Hepatocyte (in vitro differentiated cells): ENCODE results near the gene BMAL2. TPM values are rescaled to one million over a fixed set of nuclear protein-coding genes. Genes with fewer than 3 reads are reported as not detected.
A peak's percentile ranks its signal among the peaks of the same experiment; 100 is the strongest.

Experiments
- DNase-seq: peaks from one replicate; pipeline ENCODE4 v3.0.0-alpha.2; 2016; ENCODE audit warnings: low spot score
- H2AFZ ChIP-seq: fragments of 200-600 bp; sonication (generic); 2 replicates; pipeline ENCODE4 v1.6.0; 2016; ENCODE audit warnings: antibody characterized with exemption, mild to moderate bottlenecking
- H3K27ac ChIP-seq: fragments of 200-600 bp; sonication (generic); 2 replicates; pipeline ENCODE4 v1.5.1; 2016; ENCODE audit warnings: mild to moderate bottlenecking
- H3K27me3 ChIP-seq: fragments of 200-600 bp; sonication (generic); 2 replicates; pipeline ENCODE4 v1.6.1; 2016
- H3K36me3 ChIP-seq: fragments of 200-600 bp; sonication (generic); replicated peaks from 2 replicates; pipeline ENCODE4 v1.5.1; 2016; ENCODE audit warnings: low read depth; ENCODE audit not compliant: insufficient read depth
- H3K4me1 ChIP-seq: fragments of 200-600 bp; sonication (generic); 2 replicates; pipeline ENCODE4 v1.5.1; 2016; ENCODE audit warnings: mild to moderate bottlenecking, moderate library complexity; ENCODE audit not compliant: insufficient read depth
- H3K4me2 ChIP-seq: fragments of 200-600 bp; sonication (generic); 2 replicates; pipeline ENCODE4 v1.6.0; 2016
- H3K4me3 ChIP-seq: fragments of 200-600 bp; sonication (generic); 2 replicates; pipeline ENCODE4 v1.5.1; 2016; ENCODE audit warnings: mild to moderate bottlenecking
- H3K79me2 ChIP-seq: fragments of 200-600 bp; sonication (generic); 2 replicates; pipeline ENCODE4 v1.6.0; 2017; ENCODE audit warnings: mild to moderate bottlenecking
- H3K9me2 ChIP-seq: fragments of 200-600 bp; sonication (generic); replicated peaks from 2 replicates; pipeline ENCODE4 v1.6.0; 2017; ENCODE audit warnings: mild to moderate bottlenecking; ENCODE audit not compliant: insufficient read depth
- H3K9me3 ChIP-seq: fragments of 200-600 bp; sonication (generic); 2 replicates; pipeline ENCODE4 v1.5.1; 2016; ENCODE audit warnings: low read depth, mild to moderate bottlenecking
- H4K20me1 ChIP-seq: fragments of 200-600 bp; sonication (generic); 2 replicates; pipeline ENCODE4 v1.6.0; 2016; ENCODE audit warnings: mild to moderate bottlenecking; ENCODE audit not compliant: insufficient read depth, poor library complexity, severe bottlenecking
- CTCF ChIP-seq: fragments of 200-600 bp; sonication (generic); IDR thresholded peaks from 2 replicates; pipeline ENCODE4 v1.5.1; 2016; ENCODE audit warnings: antibody characterized with exemption, mild to moderate bottlenecking; ENCODE audit not compliant: poor library complexity
- EZH2 ChIP-seq: fragments of 200-600 bp; sonication (generic); IDR thresholded peaks from 2 replicates; pipeline ENCODE4 v1.6.1; 2016; ENCODE audit warnings: antibody characterized with exemption, mild to moderate bottlenecking, borderline replicate concordance
- EZH2phosphoT487 ChIP-seq: fragments of 200-600 bp; sonication (generic); IDR thresholded peaks from one replicate; pipeline ENCODE4 v1.6.1; 2018; ENCODE audit warnings: antibody characterized with exemption, mild to moderate bottlenecking, low read depth, moderate library complexity; ENCODE audit not compliant: unreplicated experiment, severe bottlenecking
- WGBS: methylation state at CpG from one replicate; pipeline ENCODE4 v1.1.6; 2016; ENCODE audit warnings: low lambda C conversion rate; ENCODE audit errors: missing lambda C conversion rate; 5-methylcytosine and 5-hydroxymethylcytosine counted together
- polyA plus RNA-seq: library from polyadenylated mRNA; unstranded; fragments of >200 nt; fragmentation: Nextera tagmentation; extraction: Ambion mirVana; gene quantifications from 2 replicates; pipeline ENCODE4 v1.2.1, GENCODE V29; 2016
- total RNA-seq: library from RNA; depleted of rRNA; stranded (reverse); fragments of >200 nt; gene quantifications from 2 replicates; pipeline ENCODE4 v1.2.3, GENCODE V29; 2014

Gene BMAL2
- total and polyA plus RNA-seq, 2 experiments from 2014 or later, result 1.1 to 5.2 TPM

GRCh38 chr12:27337376-27337775 is 4.7 kb downstream of the BMAL2 start:
- Histone ChIP-seq H2AFZ (no peak overlapping the region), H3K36me3 (no peaks in the 10 kb centered on the region), H3K27me3 (peaks cover 8% of the 10 kb centered on the region), H3K9me2 (no peaks in the 10 kb centered on the region), H3K79me2 (no peaks in the 10 kb centered on the region), H3K4me1 (peaks cover 5% of the 10 kb centered on the region), H3K27ac (peak overlapping the region; percentile 6), H3K9me3 (no peaks in the 10 kb centered on the region), H3K4me3 (no peak overlapping the region), H3K4me2 (no peak overlapping the region), H4K20me1 (no peaks in the 10 kb centered on the region)
- DNase-seq, result no peak
- TF ChIP-seq CTCF (no peak), EZH2 (no peak), EZH2phosphoT487 (no peak)
- WGBS, result 83% methylated on average over 1 of the region's 1 CpG

- H3K4me1 ChIP-seq, result peaks cover 4% of the 10 kb centered on the region
These were observed 5.8 kb downstream of the BMAL2 start for GRCh38 chr12:27338473-27338872.

GRCh38 chr12:27340971-27341370 is 8.3 kb downstream of the BMAL2 start:
- TF ChIP-seq EZH2 (no peak), CTCF (no peak), EZH2phosphoT487 (no peak)
- no peak overlapping the region for H3K4me2 ChIP-seq

More at GRCh38 chr12:27338473-27338872, 5.8 kb downstream of the BMAL2 start:
- TF ChIP-seq CTCF, result no peak
- no peak for TF ChIP-seq EZH2
- TF ChIP-seq EZH2phosphoT487, result no peak
- peaks cover 8% of the 10 kb centered on the region for H3K27me3 ChIP-seq
- no peaks in the 10 kb centered on the region for H3K79me2 ChIP-seq
- no peak overlapping the region for H3K27ac ChIP-seq
- no peak for DNase-seq
- no peaks in the 10 kb centered on the region for H3K9me3 ChIP-seq
- no peak overlapping the region for H3K4me2 ChIP-seq
- no peak overlapping the region for H2AFZ ChIP-seq
- H3K9me2 ChIP-seq, result no peaks in the 10 kb centered on the region
- H4K20me1 ChIP-seq, result no peaks in the 10 kb centered on the region
- H3K36me3 ChIP-seq, result no peaks in the 10 kb centered on the region
- 96% methylated on average over 1 of the region's 1 CpG for WGBS
- H3K4me3 ChIP-seq, result no peak overlapping the region

GRCh38 chr12:27342536-27342935 is 9.9 kb downstream of the BMAL2 start:
- Histone ChIP-seq H3K27ac (no peak overlapping the region), H3K4me2 (no peak overlapping the region), H3K4me3 (no peak overlapping the region), H2AFZ (no peak overlapping the region), H3K9me2 (no peaks in the 10 kb centered on the region), H3K27me3 (no peaks in the 10 kb centered on the region), H3K4me1 (peaks cover under 1% of the 10 kb centered on the region), H3K9me3 (no peaks in the 10 kb centered on the region), H3K79me2 (no peaks in the 10 kb centered on the region), H4K20me1 (no peaks in the 10 kb centered on the region), H3K36me3 (no peaks in the 10 kb centered on the region)
- no peak for DNase-seq
- TF ChIP-seq EZH2, result no peak
- TF ChIP-seq CTCF, result no peak
- no peak for TF ChIP-seq EZH2phosphoT487
- WGBS, result 97% methylated on average over 2 of the region's 2 CpGs

More at GRCh38 chr12:27340971-27341370, 8.3 kb downstream of the BMAL2 start:
- Histone ChIP-seq H3K4me3 (no peak overlapping the region), H2AFZ (no peak overlapping the region), H3K79me2 (no peaks in the 10 kb centered on the region), H4K20me1 (no peaks in the 10 kb centered on the region), H3K27me3 (no peaks in the 10 kb centered on the region), H3K9me2 (no peaks in the 10 kb centered on the region), H3K4me1 (peaks cover 4% of the 10 kb centered on the region), H3K9me3 (no peaks in the 10 kb centered on the region), H3K36me3 (no peaks in the 10 kb centered on the region), H3K27ac (no peak overlapping the region)
- DNase-seq, result no peak
- 100% methylated on average over 3 of the region's 3 CpGs for WGBS
